SK-N-SH treated with all-trans-retinoic acid at 6 μM for 48 hours (cell line): ENCODE results near the gene CYP1A1.
"Not testable (repeated sequence)": the region's sequence is repeated elsewhere in the genome, so short reads cannot be mapped to it uniquely, and the experiment has no call there.

Experiments
- ATAC-seq: fragments of 200-7000 bp; cut with Tn5 transposase; 3 replicates; pipeline ENCODE4 v1.9.1; 2020; ENCODE audit warnings: mild to moderate bottlenecking, moderate library complexity
- ARNTL ChIP-seq: fragments of 450-650 bp; formaldehyde crosslinking; IDR thresholded peaks from 2 replicates; pipeline ENCODE4 v1.5.0; 2020; ENCODE audit warnings: low read depth, mild to moderate bottlenecking, moderate library complexity, borderline replicate concordance
- BACH2 ChIP-seq: fragments of 250-450 bp; sonication (Bioruptor Pico); IDR thresholded peaks from 2 replicates; pipeline ENCODE4 v1.9.0; 2021; ENCODE audit warnings: mild to moderate bottlenecking, borderline replicate concordance
- CSDC2 ChIP-seq: fragments of 250-450 bp; sonication (Bioruptor Pico); IDR thresholded peaks from 2 replicates; pipeline ENCODE4 v1.5.0; 2020; ENCODE audit warnings: mild to moderate bottlenecking, moderate library complexity
- CSRNP3 ChIP-seq: fragments of 250-450 bp; sonication (Bioruptor Pico); IDR thresholded peaks from 2 replicates; pipeline ENCODE4 v1.5.1; 2021; ENCODE audit warnings: mild to moderate bottlenecking, moderate library complexity
- GLIS3 ChIP-seq: fragments of 250-450 bp; sonication (Bioruptor Pico); IDR thresholded peaks from 2 replicates; pipeline ENCODE4 v1.5.0; 2020; ENCODE audit warnings: mild to moderate bottlenecking, moderate library complexity
- ISL1 ChIP-seq: fragments of 250-450 bp; sonication (Bioruptor Pico); IDR thresholded peaks from 2 replicates; pipeline ENCODE4 v2.1.2; 2022; ENCODE audit warnings: mild to moderate bottlenecking, moderate library complexity
- OSR1 ChIP-seq: fragments of 250-450 bp; sonication (Bioruptor Pico); IDR thresholded peaks from 2 replicates; pipeline ENCODE4 v1.8.0; 2022; ENCODE audit warnings: moderate library complexity, mild to moderate bottlenecking, inconsistent platforms
- PATZ1 ChIP-seq: fragments of 250-450 bp; sonication (Bioruptor Pico); IDR thresholded peaks from 2 replicates; pipeline ENCODE4 v1.8.0; 2020; ENCODE audit warnings: mild to moderate bottlenecking, moderate library complexity, borderline replicate concordance
- PPARA ChIP-seq: fragments of 250-450 bp; sonication (Bioruptor Pico); IDR thresholded peaks from 2 replicates; pipeline ENCODE4 v1.5.0; 2020; ENCODE audit warnings: mild to moderate bottlenecking, borderline replicate concordance
- RARB ChIP-seq: fragments of 250-450 bp; sonication (Bioruptor Pico); IDR thresholded peaks from 2 replicates; pipeline ENCODE4 v1.8.0; 2021; ENCODE audit warnings: mild to moderate bottlenecking, moderate library complexity
- SNAI2 ChIP-seq: fragments of 250-450 bp; sonication (Bioruptor Pico); IDR thresholded peaks from 2 replicates; pipeline ENCODE4 v1.5.0; 2020; ENCODE audit warnings: mild to moderate bottlenecking, moderate library complexity
- TCF4 ChIP-seq: fragments of 250-450 bp; sonication (Bioruptor Pico); IDR thresholded peaks from 2 replicates; pipeline ENCODE4 v1.8.0; 2021; ENCODE audit warnings: mild to moderate bottlenecking, moderate library complexity, borderline replicate concordance
- TOX ChIP-seq: fragments of 250-450 bp; sonication (Bioruptor Pico); IDR thresholded peaks from 2 replicates; pipeline ENCODE4 v1.8.0; 2021; ENCODE audit warnings: mild to moderate bottlenecking, moderate library complexity, borderline replicate concordance
- TSHZ2 ChIP-seq: fragments of 250-450 bp; sonication (Bioruptor Pico); IDR thresholded peaks from 2 replicates; pipeline ENCODE4 v1.5.0; 2020; ENCODE audit warnings: mild to moderate bottlenecking, moderate library complexity
- ZC3H10 ChIP-seq: fragments of 250-450 bp; sonication (Bioruptor Pico); IDR thresholded peaks from 2 replicates; pipeline ENCODE4 v1.5.1; 2021; ENCODE audit warnings: mild to moderate bottlenecking, moderate library complexity
- ZFP3 ChIP-seq: fragments of 250-450 bp; sonication (Bioruptor Pico); IDR thresholded peaks from 2 replicates; pipeline ENCODE4 v1.5.0; 2020; ENCODE audit warnings: mild to moderate bottlenecking, moderate library complexity
- ZFP30 ChIP-seq: fragments of 450-650 bp; formaldehyde crosslinking; IDR thresholded peaks from 2 replicates; pipeline ENCODE4 v1.5.0; 2022; ENCODE audit warnings: mild to moderate bottlenecking, moderate library complexity
- ZNF565 ChIP-seq: fragments of 450-650 bp; formaldehyde crosslinking; conservative IDR thresholded peaks from 2 replicates; pipeline ENCODE4 v1.5.0; 2020; ENCODE audit warnings: low read depth, mild to moderate bottlenecking, moderate library complexity
- TF ChIP-seq, protein P1 (sequence below): fragments of 250-450 bp; sonication (Bioruptor Pico); IDR thresholded peaks from 2 replicates; pipeline ENCODE4 v1.8.0; 2021; ENCODE audit warnings: low read depth, mild to moderate bottlenecking, moderate library complexity, borderline replicate concordance
- TF ChIP-seq, protein P2 (sequence below): fragments of 250-450 bp; sonication (Bioruptor Pico); IDR thresholded peaks from 2 replicates; pipeline ENCODE4 v1.5.1; 2020; ENCODE audit warnings: low read depth, mild to moderate bottlenecking, moderate library complexity

The CYP1A1 gene

GRCh38 chr15:74732846-74733245, 7.5 kb upstream of the CYP1A1 start (continued):
- TF ChIP-seq TCF4 (CRISPR knock-in tag) (no peak), SNAI2 (CRISPR knock-in tag) (no peak)

DNA sequence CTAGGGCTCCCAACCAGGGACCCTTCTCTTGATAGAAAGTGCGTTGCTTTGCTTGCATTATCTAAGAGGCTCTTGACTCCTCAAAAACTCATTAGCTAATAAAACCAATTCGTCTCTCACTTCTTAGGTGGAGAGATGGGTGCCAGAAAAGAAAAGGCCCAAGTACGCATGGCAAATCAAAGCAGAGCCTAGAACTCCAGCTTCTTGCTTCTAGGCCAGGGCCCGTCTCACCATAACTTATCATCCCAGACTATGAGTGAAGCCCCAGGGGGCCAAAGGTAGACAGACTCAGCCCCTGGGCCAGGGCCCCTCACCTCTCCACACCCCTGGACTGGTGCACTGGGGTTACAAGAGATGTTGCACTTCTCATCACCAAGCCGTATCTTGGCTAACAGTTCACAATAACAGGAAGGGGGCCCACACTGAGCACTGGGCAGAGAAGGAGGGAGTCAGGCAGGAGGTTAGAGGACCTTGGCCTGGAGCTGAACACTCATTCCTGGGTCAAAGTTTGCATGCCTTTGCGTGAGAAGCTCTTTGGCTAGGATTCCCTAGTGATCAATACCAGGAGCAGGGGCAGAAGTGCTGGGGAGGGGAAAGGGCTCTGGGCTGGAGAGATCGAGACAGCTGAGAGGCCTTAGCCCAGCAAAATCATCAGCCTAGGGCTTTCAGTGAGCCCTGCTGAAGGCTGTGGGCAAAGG, 5.4 kb upstream of the CYP1A1 start:
- TF ChIP-seq PATZ1 (CRISPR knock-in tag) (no peak), ARNTL (CRISPR knock-in tag) (no peak), ZFP3 (CRISPR knock-in tag) (no peak), CSRNP3 (CRISPR knock-in tag) (no peak), ZFP30 (CRISPR knock-in tag) (no peak), PPARA (CRISPR knock-in tag) (no peak), BACH2 (CRISPR knock-in tag) (no peak), GLIS3 (CRISPR knock-in tag) (no peak), ZC3H10 (CRISPR knock-in tag) (no peak), ISL1 (CRISPR knock-in tag) (no peak), ZNF565 (CRISPR knock-in tag) (no peak), SNAI2 (CRISPR knock-in tag) (no peak)
- TF ChIP-seq, protein P1, sequence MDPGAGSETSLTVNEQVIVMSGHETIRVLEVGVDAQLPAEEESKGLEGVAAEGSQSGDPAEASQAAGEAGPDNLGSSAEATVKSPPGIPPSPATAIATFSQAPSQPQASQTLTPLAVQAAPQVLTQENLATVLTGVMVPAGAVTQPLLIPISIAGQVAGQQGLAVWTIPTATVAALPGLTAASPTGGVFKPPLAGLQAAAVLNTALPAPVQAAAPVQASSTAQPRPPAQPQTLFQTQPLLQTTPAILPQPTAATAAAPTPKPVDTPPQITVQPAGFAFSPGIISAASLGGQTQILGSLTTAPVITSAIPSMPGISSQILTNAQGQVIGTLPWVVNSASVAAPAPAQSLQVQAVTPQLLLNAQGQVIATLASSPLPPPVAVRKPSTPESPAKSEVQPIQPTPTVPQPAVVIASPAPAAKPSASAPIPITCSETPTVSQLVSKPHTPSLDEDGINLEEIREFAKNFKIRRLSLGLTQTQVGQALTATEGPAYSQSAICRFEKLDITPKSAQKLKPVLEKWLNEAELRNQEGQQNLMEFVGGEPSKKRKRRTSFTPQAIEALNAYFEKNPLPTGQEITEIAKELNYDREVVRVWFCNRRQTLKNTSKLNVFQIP (CRISPR knock-in tag), result no peak
- no peak for ATAC-seq

DNA sequence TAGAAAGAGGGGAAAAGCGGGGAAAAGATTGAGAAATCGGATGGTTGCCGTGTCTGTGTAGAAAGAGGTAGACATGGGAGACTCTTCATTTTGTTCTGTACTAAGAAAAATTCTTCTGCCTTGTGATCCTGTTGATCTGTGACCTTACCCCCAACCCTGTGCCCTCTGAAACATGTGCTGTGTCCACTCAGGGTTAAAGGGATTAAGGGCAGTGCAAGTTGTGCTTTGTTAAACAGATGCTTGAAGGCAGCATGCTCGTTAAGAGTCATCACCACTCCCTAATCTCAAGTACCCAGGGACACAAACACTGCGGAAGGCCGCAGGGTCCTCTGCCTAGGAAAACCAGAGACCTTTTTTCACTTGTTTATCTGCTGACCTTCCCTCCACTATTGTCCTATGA, 4.0 kb upstream of the CYP1A1 start:
- not testable (repeated sequence) for ATAC-seq

GRCh38 chr15:74728699-74729098, 3.4 kb upstream of the CYP1A1 start:
- ATAC-seq, result not testable (repeated sequence)

GRCh38 chr15:74727727-74728126, 2.4 kb upstream of the CYP1A1 start:
- no peak for ATAC-seq
- TF ChIP-seq ZNF565 (CRISPR knock-in tag) (no peak), CSDC2 (no peak), TSHZ2 (no peak), ZFP3 (CRISPR knock-in tag) (no peak), PPARA (CRISPR knock-in tag) (no peak), ZFP30 (CRISPR knock-in tag) (no peak), RARB (CRISPR knock-in tag) (no peak), GLIS3 (CRISPR knock-in tag) (no peak), ISL1 (CRISPR knock-in tag) (no peak), ARNTL (CRISPR knock-in tag) (no peak), OSR1 (no peak), TOX (CRISPR knock-in tag) (no peak), ZC3H10 (CRISPR knock-in tag) (no peak)
- TF ChIP-seq, protein P1 (CRISPR knock-in tag), result no peak
- TF ChIP-seq, protein P2, sequence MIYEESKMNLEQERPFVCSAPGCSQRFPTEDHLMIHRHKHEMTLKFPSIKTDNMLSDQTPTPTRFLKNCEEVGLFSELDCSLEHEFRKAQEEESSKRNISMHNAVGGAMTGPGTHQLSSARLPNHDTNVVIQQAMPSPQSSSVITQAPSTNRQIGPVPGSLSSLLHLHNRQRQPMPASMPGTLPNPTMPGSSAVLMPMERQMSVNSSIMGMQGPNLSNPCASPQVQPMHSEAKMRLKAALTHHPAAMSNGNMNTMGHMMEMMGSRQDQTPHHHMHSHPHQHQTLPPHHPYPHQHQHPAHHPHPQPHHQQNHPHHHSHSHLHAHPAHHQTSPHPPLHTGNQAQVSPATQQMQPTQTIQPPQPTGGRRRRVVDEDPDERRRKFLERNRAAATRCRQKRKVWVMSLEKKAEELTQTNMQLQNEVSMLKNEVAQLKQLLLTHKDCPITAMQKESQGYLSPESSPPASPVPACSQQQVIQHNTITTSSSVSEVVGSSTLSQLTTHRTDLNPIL (CRISPR knock-in tag), result no peak
- TF ChIP-seq, all 23 proteins: peak for 0
